Breast epithelium (tissue), 4 donors: ENCODE measurements around the gene WARS2. TPM values are rescaled to one million over a fixed set of nuclear protein-coding genes. Genes with fewer than 3 reads are reported as not detected.
"Not testable (repeated sequence)": the region's sequence is repeated elsewhere in the genome, so short reads cannot be mapped to it uniquely, and the experiment has no call there.

Experiments
- DNase-seq, 2 donors: peaks; one replicate each; pipeline ENCODE4 v3.0.0-alpha.2; 2019; ENCODE audit warnings: low spot score in 2 of 2
- H3K27ac ChIP-seq, 2 donors: fragments of 200-600 bp; sonication (generic) in 1 of 2; one replicate each; pipeline ENCODE4 v1.5.1; 2016 to 2019; ENCODE audit warnings: mild to moderate bottlenecking in 1 of 2
- H3K27me3 ChIP-seq, 2 donors: fragments of 200-600 bp; sonication (generic) in 1 of 2; one replicate each; pipeline versions ENCODE4 v1.5.1 to v1.6.0; 2017 to 2019; ENCODE audit warnings: control low read depth in 1 of 2, mild to moderate bottlenecking in 1 of 2
- H3K36me3 ChIP-seq: fragments of 200-600 bp; one replicate; pipeline ENCODE4 v1.5.1; 2019
- H3K4me1 ChIP-seq, 2 donors: fragments of 200-600 bp; sonication (generic); one replicate each; pipeline ENCODE4 v1.5.1; 2016 to 2019; ENCODE audit warnings: control low read depth in 1 of 2
- H3K4me3 ChIP-seq, 3 donors: fragments of 200-600 bp; sonication (generic); 1 replicate in 2 of 3; 2 replicates in 1 of 3; pipeline ENCODE4 v1.5.1; 2016 to 2019; ENCODE audit warnings: mild to moderate bottlenecking in 3 of 3, moderate library complexity in 2 of 3
- H3K9me3 ChIP-seq, 2 donors: fragments of 200-600 bp; sonication (generic) in 1 of 2; one replicate each; pipeline ENCODE4 v1.5.1; 2016 to 2019; ENCODE audit warnings: control low read depth in 1 of 2
- POLR2A ChIP-seq: fragments of 450-650 bp; IDR thresholded peaks from one replicate; pipeline ENCODE4 v1.6.1; 2016; ENCODE audit warnings: antibody characterized with exemption, mild to moderate bottlenecking, moderate library complexity
- POLR2AphosphoS5 ChIP-seq, 3 donors: sonication (generic); formaldehyde crosslinking; IDR thresholded peaks; one replicate each; pipeline ENCODE4 v1.6.1; 2017; ENCODE audit warnings: antibody characterized with exemption in 3 of 3
- intact Hi-C: fragments of 100-400 bp; cut with DNase I; formaldehyde crosslinking; loops from one replicate; pipeline ENCODE4 v1.15.1; 2023; ENCODE audit warnings: low total_unique reads
- total RNA-seq, 3 donors: library from RNA; depleted of rRNA; stranded (reverse); fragments of >200 nt; gene quantifications; one replicate each; pipeline ENCODE4 v1.1.0, GENCODE V29; 2016
- TF ChIP-seq, protein P1 (sequence below), 3 donors: fragments of 450-650 bp; IDR thresholded peaks; one replicate each; pipeline ENCODE4 v1.5.1; 2016 to 2017; ENCODE audit warnings: antibody characterized with exemption in 3 of 3, mild to moderate bottlenecking in 3 of 3, moderate library complexity in 3 of 3

WARS2 gene
- total RNA-seq, 3 donors from 2014 or later = 21.1 to 26.2 (median 23.3) TPM

DNA sequence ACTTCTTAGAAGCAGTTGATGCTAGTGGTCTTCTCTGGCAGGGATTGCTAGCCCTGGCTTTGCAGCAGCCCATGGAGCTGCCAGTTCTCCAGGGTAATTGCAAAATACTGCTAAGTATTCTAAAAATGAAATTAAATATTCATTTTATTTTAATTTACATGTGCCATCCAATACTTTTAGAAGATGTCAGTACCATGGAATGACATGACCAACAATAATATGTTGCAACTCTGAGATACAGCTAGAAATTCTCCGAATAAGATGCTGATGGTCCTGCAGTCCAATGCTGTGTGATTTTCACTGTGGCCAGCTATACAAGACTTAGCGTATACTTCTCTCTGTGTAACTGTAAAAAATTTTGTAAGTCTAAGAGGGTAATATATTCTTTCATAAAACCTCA lies 20.0 kb upstream of the WARS2 start:
- intact Hi-C loops = no loop called here

DNA sequence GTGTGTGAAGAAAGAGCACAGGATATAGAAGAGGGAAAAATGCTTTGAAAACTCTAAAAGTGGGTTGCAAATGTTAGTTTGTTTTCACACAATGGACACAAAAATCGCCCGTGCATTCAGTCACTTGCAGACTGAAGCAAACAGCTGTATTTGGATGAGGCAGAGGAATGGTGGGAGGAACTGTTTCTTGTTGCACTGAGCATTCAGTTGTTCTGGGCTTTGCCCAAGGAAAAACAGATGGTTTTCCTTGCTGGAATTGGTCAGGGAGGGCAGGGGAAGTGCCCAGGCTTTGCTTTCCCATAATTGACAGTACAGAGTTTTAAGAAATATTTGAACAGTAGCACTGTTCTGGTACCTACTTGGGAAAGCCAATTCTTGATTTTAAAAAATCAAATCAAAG lies 19.5 kb upstream of the WARS2 start:
- Histone ChIP-seq H3K36me3 (no peaks in the 10 kb centered on the region), H3K9me3 (no peaks in the 10 kb centered on the region), H3K4me1 (no peaks in the 10 kb centered on the region), H3K4me3 (no peak overlapping the region), H3K27ac (peak overlapping the region in 1 of 2 donors; percentile 77), H3K27me3 (no peaks in the 10 kb centered on the region)
- intact Hi-C loops = no loop called here
- TF ChIP-seq POLR2A (no peak), POLR2AphosphoS5 (IDR thresholded peaks at IDR 0.05) (no peak)
- TF ChIP-seq, protein P1, sequence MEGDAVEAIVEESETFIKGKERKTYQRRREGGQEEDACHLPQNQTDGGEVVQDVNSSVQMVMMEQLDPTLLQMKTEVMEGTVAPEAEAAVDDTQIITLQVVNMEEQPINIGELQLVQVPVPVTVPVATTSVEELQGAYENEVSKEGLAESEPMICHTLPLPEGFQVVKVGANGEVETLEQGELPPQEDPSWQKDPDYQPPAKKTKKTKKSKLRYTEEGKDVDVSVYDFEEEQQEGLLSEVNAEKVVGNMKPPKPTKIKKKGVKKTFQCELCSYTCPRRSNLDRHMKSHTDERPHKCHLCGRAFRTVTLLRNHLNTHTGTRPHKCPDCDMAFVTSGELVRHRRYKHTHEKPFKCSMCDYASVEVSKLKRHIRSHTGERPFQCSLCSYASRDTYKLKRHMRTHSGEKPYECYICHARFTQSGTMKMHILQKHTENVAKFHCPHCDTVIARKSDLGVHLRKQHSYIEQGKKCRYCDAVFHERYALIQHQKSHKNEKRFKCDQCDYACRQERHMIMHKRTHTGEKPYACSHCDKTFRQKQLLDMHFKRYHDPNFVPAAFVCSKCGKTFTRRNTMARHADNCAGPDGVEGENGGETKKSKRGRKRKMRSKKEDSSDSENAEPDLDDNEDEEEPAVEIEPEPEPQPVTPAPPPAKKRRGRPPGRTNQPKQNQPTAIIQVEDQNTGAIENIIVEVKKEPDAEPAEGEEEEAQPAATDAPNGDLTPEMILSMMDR (IDR thresholded peaks at IDR 0.05) = no peak
- no peak for DNase-seq

More for the DNA sequence above, 20.0 kb upstream of the WARS2 start:
- Histone ChIP-seq H3K9me3 (no peaks in the 10 kb centered on the region), H3K4me3 (no peak overlapping the region), H3K27me3 (no peaks in the 10 kb centered on the region), H3K4me1 (no peaks in the 10 kb centered on the region), H3K27ac (peak overlapping the region in 1 of 2 donors; percentile 77), H3K36me3 (no peaks in the 10 kb centered on the region)
- DNase-seq = no peak
- TF ChIP-seq POLR2AphosphoS5 (IDR thresholded peaks at IDR 0.05) (no peak), POLR2A (no peak)
- TF ChIP-seq, protein P1 (IDR thresholded peaks at IDR 0.05) = no peak

DNA sequence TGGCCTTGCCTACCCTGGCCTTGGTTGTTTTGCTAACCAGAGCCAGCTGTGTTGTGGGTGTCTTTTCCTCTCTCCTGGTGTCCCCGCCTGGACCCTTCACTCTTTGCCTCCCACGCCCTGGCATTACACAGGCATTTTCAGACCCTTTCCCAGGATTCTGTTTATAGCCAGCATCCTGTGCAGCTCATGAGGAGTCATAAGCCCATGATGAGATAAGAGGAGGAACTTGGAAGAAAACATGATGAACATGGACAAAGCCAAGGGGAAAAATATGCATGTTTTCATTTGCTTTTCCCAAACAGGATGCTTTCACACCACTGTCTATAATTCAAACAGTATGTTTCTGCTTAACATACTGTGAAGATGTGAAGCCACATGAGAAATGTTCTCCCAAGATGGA lies 18.7 kb upstream of the WARS2 start:
- intact Hi-C loops = no loop called here
- Histone ChIP-seq H3K36me3 (no peaks in the 10 kb centered on the region), H3K27ac (peak overlapping the region; percentile 44 to 77), H3K4me1 (no peaks in the 10 kb centered on the region), H3K4me3 (no peak overlapping the region), H3K9me3 (no peaks in the 10 kb centered on the region), H3K27me3 (no peaks in the 10 kb centered on the region)
- DNase-seq = no peak
- TF ChIP-seq POLR2A (no peak), POLR2AphosphoS5 (IDR thresholded peaks at IDR 0.05) (no peak)
- TF ChIP-seq, protein P1 (IDR thresholded peaks at IDR 0.05) = no peak

DNA sequence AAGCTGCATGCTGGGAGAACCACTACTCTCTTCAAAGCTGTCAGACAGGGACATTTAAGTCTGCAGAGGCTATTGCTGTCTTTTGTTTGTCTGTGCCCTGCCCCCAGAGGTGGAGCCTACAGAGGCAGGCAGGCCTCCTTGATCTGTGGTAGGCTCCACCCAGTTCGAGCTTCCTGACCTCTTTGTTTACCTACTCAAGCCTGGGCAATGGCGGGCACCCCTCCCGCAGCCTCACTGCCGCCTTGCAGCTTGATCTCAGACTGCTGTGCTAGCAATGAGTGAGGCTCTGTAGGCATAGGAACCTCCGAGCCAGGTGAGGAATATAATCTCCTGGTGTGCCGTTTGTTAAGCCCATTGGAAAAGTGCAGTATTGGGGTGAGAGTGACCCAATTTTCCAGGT lies 16.3 kb upstream of the WARS2 start:
- H3K4me1 ChIP-seq, H3K27me3 ChIP-seq, H3K4me3 ChIP-seq, intact Hi-C loops, H3K27ac ChIP-seq, DNase-seq, H3K9me3 ChIP-seq, H3K36me3 ChIP-seq: not testable (repeated sequence)

DNA sequence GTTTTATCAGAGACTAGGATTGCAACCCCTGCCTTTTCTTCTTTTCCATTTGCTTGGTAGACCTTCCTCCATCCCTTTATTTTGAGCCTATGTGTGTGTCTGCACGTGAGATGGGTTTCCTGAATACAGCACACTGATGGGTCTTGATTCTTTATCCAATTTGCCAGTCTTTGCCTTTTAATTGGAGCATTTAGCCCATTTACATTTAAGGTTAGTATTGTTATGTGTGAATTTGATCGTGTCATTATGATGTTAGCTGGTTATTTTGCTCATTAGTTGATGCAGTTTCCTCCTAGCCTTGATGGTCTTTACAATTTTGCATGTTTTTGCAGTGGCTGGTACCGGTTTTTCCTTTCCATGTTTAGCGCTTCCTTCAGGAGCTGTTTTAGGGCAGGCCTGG lies 14.6 kb upstream of the WARS2 start:
- DNase-seq, H3K27me3 ChIP-seq, H3K36me3 ChIP-seq, H3K4me1 ChIP-seq, H3K4me3 ChIP-seq, H3K27ac ChIP-seq, H3K9me3 ChIP-seq, intact Hi-C loops: not testable (repeated sequence)

DNA sequence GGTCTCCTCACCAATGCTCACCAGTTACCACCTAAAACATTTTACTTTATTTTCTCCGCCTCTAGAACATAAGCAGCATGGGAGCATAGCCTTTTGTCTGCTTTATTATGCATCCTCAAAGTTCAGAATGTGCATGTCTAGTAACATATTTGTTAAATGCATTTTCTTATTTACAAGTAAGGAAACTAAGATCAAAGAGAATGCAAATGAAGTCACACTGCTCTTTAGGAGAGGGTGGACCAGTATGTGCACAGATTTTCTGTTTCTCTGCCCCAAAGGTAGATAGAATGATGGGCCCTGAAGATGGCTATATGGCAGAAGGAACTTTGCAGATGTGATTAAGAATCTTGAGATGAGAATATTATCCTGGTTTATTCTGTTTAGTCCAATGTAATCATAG lies 9.7 kb upstream of the WARS2 start:
- intact Hi-C loops = no loop called here
- H3K27ac ChIP-seq = no peak overlapping the region
- H3K36me3 ChIP-seq = no peaks in the 10 kb centered on the region

More for the DNA sequence above, 9.7 kb upstream of the WARS2 start:
- Histone ChIP-seq H3K4me1 (no peaks in the 10 kb centered on the region), H3K4me3 (no peak overlapping the region), H3K9me3 (no peaks in the 10 kb centered on the region), H3K27me3 (no peaks in the 10 kb centered on the region)
- no peak for DNase-seq
- TF ChIP-seq, protein P1 (IDR thresholded peaks at IDR 0.05) = no peak
- no peak for TF ChIP-seq POLR2A
- TF ChIP-seq POLR2AphosphoS5 (IDR thresholded peaks at IDR 0.05) = no peak
